Endothelial cell of umbilical vein (primary cell): ENCODE measurements around the gene NEK3.

Experiments used
- CTCF ChIP-seq, 2 donors: IDR thresholded peaks; 1 replicate in 1 of 2; 2 replicates in 1 of 2; pipeline ENCODE4 v1.5.1; 2011; ENCODE audit warnings: low read length in 2 of 2, mild to moderate bottlenecking in 2 of 2, moderate library complexity in 2 of 2, control low read depth in 1 of 2, inconsistent platforms in 1 of 2, low read depth in 1 of 2; ENCODE audit not compliant: insufficient read depth in 1 of 2; ENCODE audit errors: extremely low read depth in 1 of 2
- EZH2 ChIP-seq: IDR thresholded peaks from 2 replicates; pipeline ENCODE4 v1.6.1; 2012; ENCODE audit warnings: borderline replicate concordance, low read depth, mild to moderate bottlenecking, moderate library complexity, low read length, inconsistent platforms; ENCODE audit not compliant: severe bottlenecking
- MAX ChIP-seq: IDR thresholded peaks from 2 replicates; pipeline ENCODE4 v1.6.1; 2011; ENCODE audit not compliant: insufficient read depth, insufficient read length
- POLR2A ChIP-seq: IDR thresholded peaks from 2 replicates; pipeline ENCODE4 v1.6.1; 2012; ENCODE audit warnings: low read depth, mild to moderate bottlenecking, control low read depth, low read length

DNA sequence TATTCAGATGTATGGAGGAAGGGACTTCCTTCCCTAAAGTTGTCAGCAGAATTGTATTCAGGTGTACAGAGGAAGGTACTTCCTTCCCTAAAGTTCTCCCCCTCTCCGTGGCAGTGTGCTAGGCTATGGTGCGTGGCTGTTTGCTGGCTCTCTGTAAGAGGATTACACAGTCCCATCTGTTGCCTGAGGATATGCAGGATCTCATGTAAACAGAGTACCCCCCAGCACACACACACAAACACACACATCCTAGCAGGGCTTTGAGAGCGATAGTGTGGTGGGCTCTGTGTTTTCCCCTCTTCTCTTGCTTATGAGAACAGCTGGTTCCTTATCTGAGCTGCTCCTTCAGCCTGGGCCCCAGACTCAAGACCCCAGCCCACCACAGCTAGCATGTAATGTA is 40.8 kb downstream of the NEK3 start:
- TF ChIP-seq MAX = no peak
- TF ChIP-seq EZH2 = no peak
- TF ChIP-seq CTCF (IDR thresholded peaks at IDR 0.05; ENCODE audit: extremely low read depth in 1 of 2, insufficient read depth in 1 of 2, low read depth in 1 of 2, low read length in 2 of 2) = no peak
- no peak for TF ChIP-seq POLR2A
